Keratinocyte (primary cell): ENCODE data around the gene UPP2. TPM values are rescaled to one million over a fixed set of nuclear protein-coding genes. Genes with fewer than 3 reads are reported as not detected.

Source experiments
- DNase-seq: peaks from one replicate; pipeline ENCODE4 v3.0.0-alpha.2; 2011; ENCODE audit warnings: low read depth, missing footprints, low spot score
- FAIRE-seq: peaks from 2 replicates; lab custom pipeline; 2011; peaks lifted over from hg19 to GRCh38; lab: Jason Lieb, UNC
- H2AFZ ChIP-seq: 2 replicates; pipeline ENCODE4 v1.6.0; 2012; ENCODE audit warnings: low read length, control low read depth, inconsistent platforms; ENCODE audit not compliant: control insufficient read depth
- H3K27ac ChIP-seq: 2 replicates; pipeline ENCODE4 v1.5.1; 2011; ENCODE audit warnings: low read length; ENCODE audit not compliant: control insufficient read depth, insufficient read depth
- H3K27me3 ChIP-seq: 3 replicates; pipeline ENCODE4 v1.6.0; 2011; ENCODE audit warnings: low read length; ENCODE audit not compliant: control insufficient read depth, insufficient read depth; ENCODE audit errors: extremely low read depth
- H3K36me3 ChIP-seq, 2 experiments: 2 replicates in 1 of 2; 3 replicates in 1 of 2; pipeline ENCODE4 v1.5.1; 2011; ENCODE audit warnings: low read length in 2 of 2, mild to moderate bottlenecking in 1 of 2; ENCODE audit not compliant: control insufficient read depth in 2 of 2, insufficient read depth in 2 of 2; ENCODE audit errors: extremely low read depth in 1 of 2
- H3K4me1 ChIP-seq: 3 replicates; pipeline ENCODE4 v1.5.1; 2011; ENCODE audit warnings: low read length; ENCODE audit not compliant: control insufficient read depth, insufficient read depth; ENCODE audit errors: extremely low read depth
- H3K4me2 ChIP-seq: 3 replicates; pipeline ENCODE4 v1.6.0; 2011; ENCODE audit warnings: low read depth, low read length; ENCODE audit not compliant: control insufficient read depth, insufficient read depth; ENCODE audit errors: extremely low read depth
- H3K4me3 ChIP-seq, 3 experiments: fragments of 200-600 bp in 1 of 3; sonication (generic) in 1 of 3; 2 replicates in 2 of 3; 3 replicates in 1 of 3; pipeline ENCODE4 v1.5.1; 2011 to 2016; ENCODE audit warnings: low read length in 3 of 3, mild to moderate bottlenecking in 3 of 3, control low read depth in 2 of 3, inconsistent platforms in 1 of 3, low read depth in 1 of 3, mixed read lengths in 1 of 3, mixed run types in 1 of 3, moderate library complexity in 1 of 3; ENCODE audit not compliant: control insufficient read depth in 2 of 3, insufficient read depth in 2 of 3; ENCODE audit errors: extremely low read depth in 1 of 3
- H3K79me2 ChIP-seq: 2 replicates; pipeline ENCODE4 v1.6.0; 2012; ENCODE audit warnings: low read length; ENCODE audit not compliant: control insufficient read depth, insufficient read depth
- H3K9ac ChIP-seq: 3 replicates; pipeline ENCODE4 v1.6.0; 2011; ENCODE audit warnings: low read length; ENCODE audit not compliant: control insufficient read depth, insufficient read depth; ENCODE audit errors: extremely low read depth
- H3K9me1 ChIP-seq: 3 replicates; pipeline ENCODE4 v1.6.0; 2011; ENCODE audit warnings: low read length; ENCODE audit not compliant: control insufficient read depth, insufficient read depth; ENCODE audit errors: extremely low read depth
- H3K9me3 ChIP-seq: 2 replicates; pipeline ENCODE4 v1.5.1; 2012; ENCODE audit warnings: low read depth, low read length; ENCODE audit not compliant: control insufficient read depth
- H4K20me1 ChIP-seq: 3 replicates; pipeline ENCODE4 v1.6.0; 2011; ENCODE audit warnings: low read length; ENCODE audit not compliant: control insufficient read depth, insufficient read depth; ENCODE audit errors: extremely low read depth
- CTCF ChIP-seq, 3 experiments: IDR thresholded peaks in 1 of 3; conservative IDR thresholded peaks in 1 of 3; optimal IDR thresholded peaks in 1 of 3; 2 replicates in 2 of 3; 3 replicates in 1 of 3; pipeline versions ENCODE3 to v1.5.1; 2011; ENCODE audit warnings: low read length in 3 of 3, mild to moderate bottlenecking in 3 of 3, moderate library complexity in 2 of 3, control low read depth in 1 of 3, inconsistent platforms in 1 of 3; ENCODE audit not compliant: insufficient read depth in 2 of 3; ENCODE audit errors: extremely low read depth in 1 of 3
- EZH2 ChIP-seq: IDR thresholded peaks from one replicate; pipeline ENCODE4 v1.6.1; 2012; ENCODE audit warnings: inconsistent platforms, mild to moderate bottlenecking, low read length, moderate library complexity
- dilution Hi-C: fragments of 300-500 bp; cut with MboI; formaldehyde crosslinking; loops from one replicate; pipeline ENCODE4 v1.7.0; 2020; ENCODE audit warnings: low sequenced_read_pairs; ENCODE audit not compliant: extremely low pct_ligation_motif_present
- polyA plus RNA-seq, 5 experiments: library from polyadenylated mRNA; depleted of rRNA in 3 of 5; stranded (reverse) in 3 of 5; stranded (forward) in 1 of 5; unstranded in 1 of 5; fragments of >200 nt; gene quantifications; 1 replicate in 1 of 5; 2 replicates in 3 of 5; 3 replicates in 1 of 5; pipeline versions ENCODE4 v1.2.1 to v1.2.3, GENCODE V29; 2011 to 2012; ENCODE audit warnings: missing spikeins in 2 of 5, low read depth in 1 of 5, low replicate concordance in 1 of 5

Gene UPP2
- polyA plus RNA-seq, 1 donor (not counting 4 experiments of a cell fraction or from before 2014, with no cell fraction given), result not detected

DNA sequence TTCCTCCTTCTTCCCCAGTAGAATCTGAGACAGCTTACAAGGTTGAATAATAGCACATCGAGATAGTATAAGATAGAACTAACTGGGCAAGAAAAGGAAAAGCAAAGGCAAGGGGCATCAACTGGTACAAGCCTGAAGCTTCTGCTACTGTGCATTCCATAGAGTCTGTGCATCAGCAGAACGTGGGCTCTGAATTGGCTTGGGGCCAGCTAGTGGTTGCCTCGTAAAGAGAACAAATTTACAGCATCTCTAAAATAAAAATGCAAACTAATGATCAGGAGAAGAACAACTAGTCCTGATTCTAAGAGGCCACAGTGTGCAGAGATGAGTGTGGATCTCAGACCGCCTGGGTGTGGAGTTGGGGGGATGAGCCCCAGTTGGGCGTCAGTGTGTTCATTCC lies 36.6 kb downstream of the UPP2 start:
- H3K4me3 ChIP-seq, result no peak overlapping the region
- H3K79me2 ChIP-seq, result no peaks in the 10 kb centered on the region
- H2AFZ ChIP-seq, result no peak overlapping the region
- H3K9ac ChIP-seq, result no peak overlapping the region
- H4K20me1 ChIP-seq, result no peaks in the 10 kb centered on the region
- dilution Hi-C loops, result no loop called here
- no peaks in the 10 kb centered on the region for H3K9me3 ChIP-seq
- no peaks in the 10 kb centered on the region for H3K27me3 ChIP-seq
- H3K4me1 ChIP-seq, result no peaks in the 10 kb centered on the region
- no peak overlapping the region for H3K27ac ChIP-seq
- no peak overlapping the region for H3K4me2 ChIP-seq
- TF ChIP-seq CTCF (optimal IDR thresholded peaks at IDR 0.05 in 1 of 3, IDR thresholded peaks at IDR 0.05 in 1 of 3, conservative IDR thresholded peaks at IDR 0.05 in 1 of 3; ENCODE audit: extremely low read depth in 1 of 3, insufficient read depth in 2 of 3, low read length in 3 of 3) (no peak), EZH2 (no peak)
- no peaks in the 10 kb centered on the region for H3K36me3 ChIP-seq
- DNase-seq (no peak), FAIRE-seq (no peak)
- no peaks in the 10 kb centered on the region for H3K9me1 ChIP-seq

- no peaks in the 10 kb centered on the region for H3K36me3 ChIP-seq
- dilution Hi-C loops, result no loop called here
These were observed 38.5 kb downstream of the UPP2 start for GRCh38 chr2:158140201-158140600.

More at GRCh38 chr2:158140201-158140600, 38.5 kb downstream of the UPP2 start:
- Histone ChIP-seq H3K27ac (no peak overlapping the region), H3K9me1 (no peaks in the 10 kb centered on the region), H3K4me3 (no peak overlapping the region), H4K20me1 (no peaks in the 10 kb centered on the region), H3K27me3 (no peaks in the 10 kb centered on the region), H3K4me1 (no peaks in the 10 kb centered on the region), H2AFZ (no peak overlapping the region), H3K9me3 (no peaks in the 10 kb centered on the region), H3K79me2 (no peaks in the 10 kb centered on the region), H3K9ac (no peak overlapping the region), H3K4me2 (no peak overlapping the region)
- TF ChIP-seq EZH2, result no peak
- no peak for TF ChIP-seq CTCF (optimal IDR thresholded peaks at IDR 0.05 in 1 of 3, IDR thresholded peaks at IDR 0.05 in 1 of 3, conservative IDR thresholded peaks at IDR 0.05 in 1 of 3; ENCODE audit: extremely low read depth in 1 of 3, insufficient read depth in 2 of 3, low read length in 3 of 3)
- FAIRE-seq (no peak), DNase-seq (no peak)
